HG02623 (cell line): ENCODE data around the gene MIOS.
"Not testable (repeated sequence)": the region's sequence is repeated elsewhere in the genome, so short reads cannot be mapped to it uniquely, and the experiment has no call there.

Source experiments
- ATAC-seq: cut with Tn5 transposase; IDR thresholded peaks from one replicate; pipeline ENCODE4 v1.9.1; 2021; ENCODE audit warnings: moderate library complexity; ENCODE audit not compliant: unreplicated experiment

Gene MIOS

GRCh38 chr7:7642081-7642480 lies 75.4 kb downstream of the MIOS start:
- ATAC-seq: no peak

GRCh38 chr7:7647495-7648036 lies 80.9 kb downstream of the MIOS start:
- no peak for ATAC-seq

GRCh38 chr7:7650682-7651206 lies 84.1 kb downstream of the MIOS start:
- no peak for ATAC-seq

- no peak for ATAC-seq
Measured at GRCh38 chr7:7651479-7651878, 84.8 kb downstream of the MIOS start.

GRCh38 chr7:7652798-7653540 lies 86.3 kb downstream of the MIOS start:
- no peak for ATAC-seq

GRCh38 chr7:7653593-7654187 lies 87.0 kb downstream of the MIOS start:
- no peak for ATAC-seq

GRCh38 chr7:7654964-7655715 lies 88.5 kb downstream of the MIOS start:
- ATAC-seq: no peak

- not testable (repeated sequence) for ATAC-seq
Measured at GRCh38 chr7:7656459-7656858, 89.8 kb downstream of the MIOS start.
